ENCODE results near the gene IL1B.

IL1B gene

GRCh38 chr2:112817082-112817689 is 19.4 kb downstream of the IL1B start:
- no peak overlapping the region for H3K4me3 ChIP-seq (ENCODE audit: low read length)
- no peak for TF ChIP-seq CTCF (IDR thresholded peaks at IDR 0.05; ENCODE audit: insufficient read depth, low read depth, low read length, missing control alignments)
- DNase-seq (ENCODE audit: low read depth): no peak

GRCh38 chr2:112814278-112814677 is 22.3 kb downstream of the IL1B start:
- H3K4me3 ChIP-seq (ENCODE audit: low read length): peak overlapping the region; percentile 14
- peak; percentile 96 for DNase-seq (ENCODE audit: low read depth)
- TF ChIP-seq CTCF (IDR thresholded peaks at IDR 0.05; ENCODE audit: insufficient read depth, low read depth, low read length, missing control alignments): peak; percentile 44

- DNase-seq (ENCODE audit: low read depth): no peak
Measured at GRCh38 chr2:112813280-112813966, 23.2 kb downstream of the IL1B start.

GRCh38 chr2:112812318-112813267 is 24.0 kb downstream of the IL1B start:
- DNase-seq (ENCODE audit: low read depth): peak; percentile 74
- no peak for TF ChIP-seq CTCF (IDR thresholded peaks at IDR 0.05; ENCODE audit: insufficient read depth, low read depth, low read length, missing control alignments)
- no peak overlapping the region for H3K4me3 ChIP-seq (ENCODE audit: low read length)

More at GRCh38 chr2:112813280-112813966, 23.2 kb downstream of the IL1B start:
- no peak overlapping the region for H3K4me3 ChIP-seq (ENCODE audit: low read length)
- no peak for TF ChIP-seq CTCF (IDR thresholded peaks at IDR 0.05; ENCODE audit: insufficient read depth, low read depth, low read length, missing control alignments)

- H3K4me3 ChIP-seq (ENCODE audit: low read length): no peak overlapping the region
- DNase-seq (ENCODE audit: low read depth): peak; percentile 97
- TF ChIP-seq CTCF (IDR thresholded peaks at IDR 0.05; ENCODE audit: insufficient read depth, low read depth, low read length, missing control alignments): no peak
Measured at GRCh38 chr2:112811841-112812306, 24.7 kb downstream of the IL1B start.

- no peak for DNase-seq (ENCODE audit: low read depth)
- no peak for TF ChIP-seq CTCF (IDR thresholded peaks at IDR 0.05; ENCODE audit: insufficient read depth, low read depth, low read length, missing control alignments)
- H3K4me3 ChIP-seq (ENCODE audit: low read length): no peak overlapping the region
Measured at GRCh38 chr2:112811276-112811831, 25.2 kb downstream of the IL1B start.
